ENCODE results near the gene UBE2N.
A peak's percentile ranks its signal among the peaks of the same experiment; 100 is the strongest.
"Not testable (repeated sequence)": the region's sequence is repeated elsewhere in the genome, so short reads cannot be mapped to it uniquely, and the experiment has no call there.

The UBE2N gene

DNA sequence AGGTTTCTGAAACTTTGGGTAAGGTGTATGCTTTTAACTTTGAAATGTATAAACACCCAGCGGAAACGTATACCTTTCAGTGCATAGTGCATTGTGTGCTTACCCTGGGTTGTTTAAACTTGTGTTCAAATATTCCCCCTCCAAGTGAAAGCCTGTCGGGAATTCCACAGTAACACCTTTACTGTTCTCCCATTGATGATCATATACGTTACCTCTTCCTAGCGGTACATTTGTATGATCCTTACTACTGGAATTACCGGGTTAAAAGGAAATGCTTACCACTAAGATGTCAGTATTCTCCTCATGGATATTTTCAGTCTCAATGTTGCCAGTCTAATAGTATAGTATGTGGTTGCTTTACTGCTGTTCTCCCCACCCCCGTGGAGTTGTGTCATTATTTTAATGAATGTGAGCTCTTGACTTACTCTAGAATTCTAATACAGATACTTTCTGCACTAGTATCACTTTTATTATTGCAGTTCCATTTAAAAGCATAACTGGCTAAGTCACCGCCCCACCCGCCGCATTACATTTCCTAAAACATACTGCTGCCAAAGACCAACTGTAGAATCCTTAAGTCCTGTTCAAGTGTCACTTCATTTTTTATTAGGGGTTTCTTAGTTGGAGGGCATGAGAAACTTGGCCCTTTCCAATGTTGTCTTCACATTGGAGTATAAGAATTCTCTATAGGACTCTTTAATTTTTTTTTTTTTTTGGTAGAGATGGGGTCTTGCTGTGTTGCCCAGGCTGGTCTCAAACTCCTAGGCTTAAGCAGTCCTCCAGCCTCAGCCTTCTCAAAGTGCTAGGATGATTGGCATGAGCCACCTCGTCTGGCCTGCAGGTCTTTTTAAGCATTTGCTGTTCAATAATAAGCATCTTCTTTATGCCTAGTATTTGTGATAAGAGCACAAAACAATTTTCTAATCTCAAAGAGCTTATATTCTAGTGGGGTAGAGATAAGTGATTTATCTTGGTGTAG, 39.1 kb downstream of the UBE2N start:
- DNase-seq (ENCODE audit: low read depth): no peak
- no peak overlapping the region for H3K4me3 ChIP-seq (ENCODE audit: low read length)
- no peak for TF ChIP-seq CTCF (IDR thresholded peaks at IDR 0.05; ENCODE audit: insufficient read depth, low read depth, low read length, missing control alignments)

DNA sequence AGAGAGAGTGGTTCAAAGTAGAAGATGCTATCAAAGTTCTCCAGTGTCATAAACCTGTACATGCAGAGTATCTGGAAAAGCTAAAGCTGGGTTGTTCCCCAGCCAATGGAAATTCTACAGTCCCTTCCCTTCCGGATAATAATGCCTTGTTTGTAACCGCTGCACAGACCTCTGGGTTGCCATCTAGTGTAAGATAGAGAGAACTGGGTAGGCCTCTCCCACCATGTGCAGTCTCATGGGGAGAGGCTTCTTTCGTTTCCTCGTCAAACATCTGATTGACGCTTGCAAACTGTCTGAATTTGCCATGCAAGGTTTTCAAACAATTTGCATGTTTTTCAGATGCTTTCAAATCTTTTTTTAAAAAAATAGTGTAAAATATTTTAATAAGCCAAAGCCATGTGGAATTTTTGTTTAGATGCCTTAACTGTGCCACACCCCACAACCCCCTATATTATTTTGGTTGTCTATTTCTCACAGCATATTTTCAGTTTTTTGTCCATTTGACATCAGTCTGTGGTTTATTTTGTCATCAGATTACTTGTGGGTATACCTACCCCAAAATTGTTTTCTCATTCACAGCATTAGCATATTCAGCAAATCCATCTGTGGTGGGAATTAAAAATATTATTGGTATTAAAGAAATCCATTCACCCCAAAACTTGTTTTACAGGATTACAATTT, 42.4 kb downstream of the UBE2N start:
- DNase-seq (ENCODE audit: low read depth); H3K4me3 ChIP-seq (ENCODE audit: low read length): not testable (repeated sequence)

DNA sequence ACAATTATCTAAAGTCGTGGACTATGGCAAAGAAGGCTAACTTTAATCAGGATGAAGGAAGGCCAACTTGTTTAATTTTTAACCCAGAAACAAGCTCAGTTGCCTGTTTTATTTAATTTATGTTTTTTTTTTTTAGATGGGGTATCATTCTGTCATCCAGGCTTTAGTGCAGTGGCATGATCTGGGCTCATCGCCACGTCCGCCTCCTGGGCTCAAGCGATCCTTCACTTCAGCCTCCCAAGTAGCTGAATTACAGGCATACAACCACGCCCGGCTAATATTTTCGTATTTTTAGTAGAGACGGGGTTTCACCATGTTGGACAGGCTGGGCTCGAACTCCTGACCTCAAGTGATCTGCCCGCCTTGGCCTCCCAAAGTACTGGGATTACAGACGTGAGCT, 44.3 kb downstream of the UBE2N start:
- DNase-seq (ENCODE audit: low read depth): no peak
- H3K4me3 ChIP-seq (ENCODE audit: low read length): no peak overlapping the region
- no peak for TF ChIP-seq CTCF (IDR thresholded peaks at IDR 0.05; ENCODE audit: insufficient read depth, low read depth, low read length, missing control alignments)

DNA sequence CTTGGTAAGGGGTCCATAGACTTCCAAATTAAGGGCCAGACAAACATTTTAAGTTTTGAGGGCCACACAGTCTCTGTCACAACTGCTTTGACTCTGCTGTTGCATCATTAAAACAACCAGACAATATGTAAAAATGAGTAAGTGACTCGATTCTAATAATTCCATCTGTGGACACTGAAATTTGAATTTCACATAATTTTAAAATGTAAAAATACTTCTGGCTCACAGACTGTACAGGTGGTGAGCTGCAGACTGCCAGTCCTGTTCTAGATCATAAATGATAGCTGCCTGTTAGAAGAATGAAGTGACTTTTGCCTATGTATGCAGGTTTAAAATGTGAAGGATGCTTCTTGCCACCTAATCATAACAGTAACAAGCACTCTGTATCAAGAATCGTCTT, 48.3 kb downstream of the UBE2N start:
- DNase-seq (ENCODE audit: low read depth): no peak
- TF ChIP-seq CTCF (IDR thresholded peaks at IDR 0.05; ENCODE audit: insufficient read depth, low read depth, low read length, missing control alignments): no peak
- H3K4me3 ChIP-seq (ENCODE audit: low read length): no peak overlapping the region

- no peak overlapping the region for H3K4me3 ChIP-seq (ENCODE audit: low read length)
- TF ChIP-seq CTCF (IDR thresholded peaks at IDR 0.05; ENCODE audit: insufficient read depth, low read depth, low read length, missing control alignments): no peak
- no peak for DNase-seq (ENCODE audit: low read depth)
Observed at GRCh38 chr12:93390549-93391297, 51.0 kb downstream of the UBE2N start.

- no peak for TF ChIP-seq CTCF (IDR thresholded peaks at IDR 0.05; ENCODE audit: insufficient read depth, low read depth, low read length, missing control alignments)
- no peak overlapping the region for H3K4me3 ChIP-seq (ENCODE audit: low read length)
- DNase-seq (ENCODE audit: low read depth): no peak
Observed at GRCh38 chr12:93390031-93390430, 51.7 kb downstream of the UBE2N start.

DNA sequence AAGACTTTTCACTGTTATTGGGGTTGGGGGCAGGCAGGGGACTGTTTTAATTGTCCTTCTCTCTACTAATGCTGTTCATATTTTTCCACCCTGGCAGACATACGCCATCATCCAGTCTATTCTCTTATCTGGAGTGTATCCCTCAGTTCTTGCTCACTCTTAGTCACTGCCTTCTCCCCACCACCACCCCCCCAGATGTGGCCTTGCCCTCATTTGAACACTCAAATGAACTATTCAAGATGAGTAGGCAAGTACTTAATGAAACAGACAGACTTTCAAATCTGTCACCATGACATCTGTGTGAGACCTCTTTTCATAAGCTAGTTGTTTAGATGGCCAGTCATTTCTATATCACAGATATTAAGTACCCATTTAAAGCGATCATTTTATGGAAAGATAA, 54.0 kb downstream of the UBE2N start:
- no peak for TF ChIP-seq CTCF (IDR thresholded peaks at IDR 0.05; ENCODE audit: insufficient read depth, low read depth, low read length, missing control alignments)
- peak; percentile 63 for DNase-seq (ENCODE audit: low read depth)
- no peak overlapping the region for H3K4me3 ChIP-seq (ENCODE audit: low read length)

DNA sequence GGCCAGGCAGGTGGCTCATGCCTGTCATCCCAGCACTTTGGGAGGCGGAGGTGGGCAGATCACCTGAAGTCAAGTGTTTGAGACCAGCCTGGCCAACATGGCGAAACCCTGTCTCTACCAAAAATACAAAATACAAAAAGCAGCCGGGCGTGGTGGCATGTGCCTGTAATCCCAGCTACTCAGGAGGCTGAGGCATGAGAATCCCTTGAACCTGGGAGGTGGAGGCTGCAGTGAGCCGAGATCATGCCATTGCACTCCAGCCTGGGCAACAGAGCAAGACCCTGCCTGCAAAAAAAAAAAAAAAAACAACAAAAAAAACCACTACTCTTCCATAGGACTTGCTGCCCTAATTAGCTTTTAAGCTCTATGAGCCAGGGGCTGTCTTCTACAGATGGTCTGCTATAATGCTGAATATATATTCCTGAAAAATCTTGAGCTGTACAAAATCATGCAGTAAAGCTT, 59.7 kb downstream of the UBE2N start:
- not testable (repeated sequence) for H3K4me3 ChIP-seq (ENCODE audit: low read length); DNase-seq (ENCODE audit: low read depth)

Data from epithelial cell of esophagus (primary cell).